ENCODE results near the gene CASP1. TPM values are rescaled to one million over a fixed set of nuclear protein-coding genes. Genes with fewer than 3 reads are reported as not detected.

CASP1 gene
- total RNA-seq, 1 experiment from 2014 or later: not detected

- no peak overlapping the region for H3K27ac Mint-ChIP-seq
- TF ChIP-seq RELA (CRISPR knock-in tag; IDR thresholded peaks at IDR 0.05; ENCODE audit: borderline replicate concordance): no peak
- TF ChIP-seq ZBTB43 (CRISPR knock-in tag; IDR thresholded peaks at IDR 0.05): no peak
- no peak for TF ChIP-seq JAZF1 (CRISPR knock-in tag; IDR thresholded peaks at IDR 0.05)
- TF ChIP-seq GABPB1 (CRISPR knock-in tag; IDR thresholded peaks at IDR 0.05): no peak
- no peak for TF ChIP-seq SOX15 (CRISPR knock-in tag; IDR thresholded peaks at IDR 0.05)
- no peak for TF ChIP-seq CREM (CRISPR knock-in tag; IDR thresholded peaks at IDR 0.05)
- TF ChIP-seq HMGXB4 (CRISPR knock-in tag; IDR thresholded peaks at IDR 0.05): no peak
- no peak for TF ChIP-seq USF1 (CRISPR knock-in tag; IDR thresholded peaks at IDR 0.05)
- TF ChIP-seq NR3C1 (CRISPR knock-in tag; conservative IDR thresholded peaks at IDR 0.05; ENCODE audit: low read depth): no peak
- no peak for TF ChIP-seq FOXJ3 (CRISPR knock-in tag; IDR thresholded peaks at IDR 0.05; ENCODE audit: borderline replicate concordance)
- no peak for TF ChIP-seq AR (CRISPR knock-in tag; IDR thresholded peaks at IDR 0.05)
- ChIA-PET CTCF (no interaction called here), POLR2A (no interaction called here)
- H3K9me3 Mint-ChIP-seq: peaks cover 4% of the 10 kb centered on the region
- 0 out of 2 replicates have a peak, but pooled peaks cover 4% of the 10 kb centered on the region for H3K4me1 Mint-ChIP-seq
- H3K4me3 Mint-ChIP-seq: no peak overlapping the region
- no peak for ATAC-seq
- no peak for DNase-seq (ENCODE audit: low spot score)
- H3K27me3 Mint-ChIP-seq (ENCODE audit: low read depth): no peaks in the 10 kb centered on the region
- H3K36me3 Mint-ChIP-seq: peaks cover 4% of the 10 kb centered on the region
These were observed 10.6 kb downstream of the CASP1 start for GRCh38 chr11:105024394-105024793.

- CTCF ChIA-PET: no interaction called here
- H3K27me3 Mint-ChIP-seq (ENCODE audit: low read depth): no peaks in the 10 kb centered on the region
- ATAC-seq (no peak), DNase-seq (ENCODE audit: low spot score) (no peak)
- no peak within 1 kb of the TSS for H3K27ac Mint-ChIP-seq
- H3K4me3 Mint-ChIP-seq: no peak within 1 kb of the TSS
- peaks cover 4% of the 10 kb centered on the region for H3K9me3 Mint-ChIP-seq
- TF ChIP-seq NR3C1 (CRISPR knock-in tag; conservative IDR thresholded peaks at IDR 0.05; ENCODE audit: low read depth): no peak
- no peak for TF ChIP-seq GTF2I (CRISPR knock-in tag; conservative IDR thresholded peaks at IDR 0.05)
- no peak for TF ChIP-seq ESRRA (CRISPR knock-in tag; IDR thresholded peaks at IDR 0.05; ENCODE audit: borderline replicate concordance)
- TF ChIP-seq NFYB (CRISPR knock-in tag; conservative IDR thresholded peaks at IDR 0.05; ENCODE audit: low read depth): no peak
- no peak for TF ChIP-seq CREB1 (CRISPR knock-in tag; IDR thresholded peaks at IDR 0.05)
- no peak for TF ChIP-seq EMX1 (CRISPR knock-in tag; IDR thresholded peaks at IDR 0.05)
- no peak for TF ChIP-seq ZNF416 (CRISPR knock-in tag; IDR thresholded peaks at IDR 0.05)
- TF ChIP-seq MXD4 (CRISPR knock-in tag; IDR thresholded peaks at IDR 0.05; ENCODE audit: borderline replicate concordance): no peak
- TF ChIP-seq TEAD4 (CRISPR knock-in tag; IDR thresholded peaks at IDR 0.05): no peak
- no peak for TF ChIP-seq FOXP4 (CRISPR knock-in tag; IDR thresholded peaks at IDR 0.05)
- TF ChIP-seq ZNF532 (CRISPR knock-in tag; IDR thresholded peaks at IDR 0.05; ENCODE audit: borderline replicate concordance): no peak
- POLR2A ChIA-PET: no interaction called here
- H3K4me1 Mint-ChIP-seq: 0 out of 2 replicates have a peak, but pooled peaks cover 4% of the 10 kb centered on the region
- peaks cover 4% of the 10 kb centered on the region for H3K36me3 Mint-ChIP-seq
These were observed 11.9 kb downstream of the CASP1 start, which contains the start of gene CASP5 for GRCh38 chr11:105023003-105023402. TSS of gene CASP5 (minus strand) at chr11:105023168. CDS start at chr11:105023136, 32 bp downstream.
